HG02943 (cell line): Measurements from ENCODE around the gene TSHZ2.
"Not testable (repeated sequence)": the region's sequence is repeated elsewhere in the genome, so short reads cannot be mapped to it uniquely, and the experiment has no call there.

Source experiments
- ATAC-seq: cut with Tn5 transposase; IDR thresholded peaks from one replicate; pipeline ENCODE4 v1.9.1; 2021; ENCODE audit warnings: mild to moderate bottlenecking, low read depth, moderate library complexity; ENCODE audit not compliant: unreplicated experiment

TSHZ2 gene

GRCh38 chr20:53422039-53422438 is 449.9 kb downstream of the TSHZ2 start:
- ATAC-seq, result no peak

- no peak for ATAC-seq
Measured at GRCh38 chr20:53423587-53424146, 451.5 kb downstream of the TSHZ2 start.

GRCh38 chr20:53425481-53425880 is 453.3 kb downstream of the TSHZ2 start:
- ATAC-seq, result no peak

GRCh38 chr20:53425941-53426340 is 453.8 kb downstream of the TSHZ2 start:
- ATAC-seq, result no peak

GRCh38 chr20:53426766-53427312 is 454.7 kb downstream of the TSHZ2 start:
- ATAC-seq, result no peak

- ATAC-seq, result no peak
Measured at GRCh38 chr20:53427951-53428350, 455.8 kb downstream of the TSHZ2 start.

GRCh38 chr20:53428588-53428987 is 456.4 kb downstream of the TSHZ2 start:
- no peak for ATAC-seq

GRCh38 chr20:53428996-53429395 is 456.8 kb downstream of the TSHZ2 start:
- no peak for ATAC-seq

GRCh38 chr20:53434662-53435061 is 462.5 kb downstream of the TSHZ2 start:
- no peak for ATAC-seq

- not testable (repeated sequence) for ATAC-seq
Measured at GRCh38 chr20:53436927-53437326, 464.8 kb downstream of the TSHZ2 start.

GRCh38 chr20:53438368-53438767 is 466.2 kb downstream of the TSHZ2 start:
- no peak for ATAC-seq

GRCh38 chr20:53439046-53439445 is 466.9 kb downstream of the TSHZ2 start:
- ATAC-seq, result no peak

GRCh38 chr20:53439616-53440015 is 467.5 kb downstream of the TSHZ2 start:
- ATAC-seq, result no peak

GRCh38 chr20:53444401-53445149 is 472.4 kb downstream of the TSHZ2 start:
- no peak for ATAC-seq

GRCh38 chr20:53445321-53445731 is 473.2 kb downstream of the TSHZ2 start:
- no peak for ATAC-seq

- ATAC-seq, result no peak
Measured at GRCh38 chr20:53445932-53446331, 473.8 kb downstream of the TSHZ2 start.

GRCh38 chr20:53447316-53447715 is 475.2 kb downstream of the TSHZ2 start:
- ATAC-seq, result no peak

GRCh38 chr20:53448426-53448825 is 476.3 kb downstream of the TSHZ2 start:
- no peak for ATAC-seq

GRCh38 chr20:53448875-53449274 is 476.7 kb downstream of the TSHZ2 start:
- no peak for ATAC-seq

GRCh38 chr20:53453076-53453475 is 480.9 kb downstream of the TSHZ2 start:
- ATAC-seq, result no peak

GRCh38 chr20:53454675-53455276 is 482.6 kb downstream of the TSHZ2 start:
- ATAC-seq, result no peak
